HFF-Myc (cell line): Measurements from ENCODE around the gene S100A13.

Source experiments
- DNase-seq: peaks from one replicate; pipeline ENCODE4 v3.0.0-alpha.2; 2011; ENCODE audit warnings: low read depth; ENCODE audit errors: extremely low read depth
- H3K4me3 ChIP-seq: replicated peaks from 2 replicates; pipeline ENCODE4 v1.5.1; 2011; ENCODE audit warnings: low read depth, mild to moderate bottlenecking, control low read depth, low read length
- TF ChIP-seq, protein P1 (sequence below): IDR thresholded peaks from 2 replicates; pipeline ENCODE4 v1.5.1; 2012; ENCODE audit warnings: mild to moderate bottlenecking, low read depth, low read length, control low read depth; ENCODE audit errors: missing control alignments

S100A13 gene

DNA sequence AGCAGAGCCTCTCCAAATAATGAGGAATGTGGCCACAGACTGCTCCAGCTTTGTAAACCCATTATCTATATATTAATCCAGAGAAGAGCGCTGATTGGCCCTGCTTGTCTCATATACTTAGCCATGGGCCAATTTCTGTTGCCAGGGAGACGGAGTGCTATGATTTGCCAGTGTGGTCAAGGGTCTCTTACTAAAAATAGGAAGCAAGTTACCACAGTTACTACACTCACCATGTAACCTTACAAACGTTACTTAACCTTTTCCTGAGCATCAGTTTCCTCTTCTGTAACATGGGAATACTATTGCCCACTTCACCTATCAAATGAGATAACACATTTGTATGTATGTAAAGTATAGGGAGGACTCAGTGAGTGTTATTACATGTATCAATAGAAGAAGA, 54.0 kb downstream of the S100A13 start:
- no peak for DNase-seq
- H3K4me3 ChIP-seq, result no peak overlapping the region
- TF ChIP-seq, protein P1, sequence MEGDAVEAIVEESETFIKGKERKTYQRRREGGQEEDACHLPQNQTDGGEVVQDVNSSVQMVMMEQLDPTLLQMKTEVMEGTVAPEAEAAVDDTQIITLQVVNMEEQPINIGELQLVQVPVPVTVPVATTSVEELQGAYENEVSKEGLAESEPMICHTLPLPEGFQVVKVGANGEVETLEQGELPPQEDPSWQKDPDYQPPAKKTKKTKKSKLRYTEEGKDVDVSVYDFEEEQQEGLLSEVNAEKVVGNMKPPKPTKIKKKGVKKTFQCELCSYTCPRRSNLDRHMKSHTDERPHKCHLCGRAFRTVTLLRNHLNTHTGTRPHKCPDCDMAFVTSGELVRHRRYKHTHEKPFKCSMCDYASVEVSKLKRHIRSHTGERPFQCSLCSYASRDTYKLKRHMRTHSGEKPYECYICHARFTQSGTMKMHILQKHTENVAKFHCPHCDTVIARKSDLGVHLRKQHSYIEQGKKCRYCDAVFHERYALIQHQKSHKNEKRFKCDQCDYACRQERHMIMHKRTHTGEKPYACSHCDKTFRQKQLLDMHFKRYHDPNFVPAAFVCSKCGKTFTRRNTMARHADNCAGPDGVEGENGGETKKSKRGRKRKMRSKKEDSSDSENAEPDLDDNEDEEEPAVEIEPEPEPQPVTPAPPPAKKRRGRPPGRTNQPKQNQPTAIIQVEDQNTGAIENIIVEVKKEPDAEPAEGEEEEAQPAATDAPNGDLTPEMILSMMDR, result no peak

DNA sequence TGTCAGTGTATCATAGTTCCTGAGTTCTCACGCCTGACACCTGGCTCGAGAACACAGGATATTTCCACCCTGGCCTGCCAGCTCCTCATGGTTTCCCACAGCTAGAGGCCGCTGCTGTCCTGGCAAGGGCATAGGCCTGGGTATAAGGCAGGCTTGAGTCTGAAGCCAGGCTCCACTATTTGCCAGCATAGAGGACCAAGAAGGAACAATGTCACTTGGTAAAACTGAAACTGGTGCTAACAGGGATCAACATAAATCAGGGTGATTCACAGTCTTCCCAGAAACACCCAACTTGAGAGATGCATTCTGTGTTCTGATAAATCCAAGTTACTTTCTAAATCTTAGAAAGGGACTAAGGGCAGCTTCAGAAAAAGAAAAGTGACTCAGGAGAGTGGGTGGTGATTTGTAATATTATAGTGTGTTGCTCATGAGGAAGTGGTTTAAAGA, 54.7 kb downstream of the S100A13 start:
- no peak overlapping the region for H3K4me3 ChIP-seq
- DNase-seq, result peak; percentile 68
- TF ChIP-seq, protein P1, result peak; percentile 95

DNA sequence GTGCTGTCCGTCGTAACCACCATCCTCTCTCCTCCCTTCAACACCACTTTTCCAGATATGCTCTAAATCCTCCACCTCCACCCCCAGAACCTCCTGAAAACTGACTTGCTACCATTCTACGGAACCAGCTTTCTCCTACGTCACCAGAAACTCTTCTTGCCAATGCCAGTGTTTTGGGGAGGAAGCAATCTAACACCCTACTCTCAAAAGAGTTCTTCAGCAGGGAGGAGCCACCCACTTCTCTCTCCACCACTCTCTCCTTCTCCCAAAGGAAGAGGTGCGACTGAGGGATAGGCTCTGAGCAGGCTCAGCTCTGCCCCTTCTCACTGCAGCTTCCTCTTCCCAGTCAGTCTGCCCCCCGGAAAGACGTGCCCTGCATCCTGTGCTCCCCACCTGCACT, 55.6 kb downstream of the S100A13 start:
- no peak overlapping the region for H3K4me3 ChIP-seq
- DNase-seq, result no peak
- TF ChIP-seq, protein P1, result no peak

DNA sequence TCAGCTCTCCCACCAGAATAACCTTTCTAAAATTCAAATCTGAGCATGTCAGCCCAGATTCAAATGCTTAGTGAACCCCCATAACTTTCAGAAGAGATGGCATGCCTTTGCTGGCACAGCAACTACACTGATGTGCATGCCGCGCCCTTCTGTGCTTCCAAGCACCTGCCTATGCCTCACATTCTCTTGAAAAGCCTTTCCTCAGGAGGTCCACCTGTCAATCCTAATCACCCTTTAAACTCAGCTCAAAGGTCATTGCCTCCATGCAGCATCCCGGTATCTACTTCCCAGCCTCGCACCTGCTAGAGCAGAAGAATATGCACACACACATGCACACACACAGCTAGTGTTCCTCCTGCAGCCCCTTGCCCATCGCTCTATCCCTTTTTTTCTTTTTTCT, 56.4 kb downstream of the S100A13 start:
- H3K4me3 ChIP-seq, result no peak overlapping the region
- TF ChIP-seq, protein P1, result no peak
- DNase-seq, result no peak

DNA sequence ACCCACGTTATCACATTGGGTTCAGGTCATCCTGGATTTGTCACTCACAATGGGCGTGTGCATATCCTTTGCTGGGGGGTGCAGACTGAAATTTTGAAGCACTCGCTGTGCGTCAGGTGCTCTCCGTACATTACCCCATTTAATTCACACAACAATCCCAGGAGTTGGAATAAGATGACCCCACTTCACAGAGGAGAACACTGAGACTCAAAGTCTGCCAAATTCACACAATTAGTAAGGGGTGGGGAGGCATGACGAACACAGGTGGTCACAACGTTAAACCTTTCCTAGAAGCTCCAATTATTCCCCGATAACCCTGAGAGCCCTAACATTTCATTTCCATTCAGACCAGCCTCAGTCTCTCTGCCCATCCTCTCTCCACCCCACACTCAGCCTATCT, 57.8 kb downstream of the S100A13 start:
- H3K4me3 ChIP-seq, result no peak overlapping the region
- TF ChIP-seq, protein P1, result no peak
- DNase-seq, result no peak
